Cardiac fibroblast (primary cell): ENCODE results near the gene LRGUK.
"Not testable (repeated sequence)": the region's sequence is repeated elsewhere in the genome, so short reads cannot be mapped to it uniquely, and the experiment has no call there.

ENCODE experiments used
- DNase-seq, 2 donors: peaks; one replicate each; pipeline versions ENCODE4 v3.0.0 to v3.0.0-alpha.2; 2010; ENCODE audit warnings: low read depth in 2 of 2
- H3K4me3 ChIP-seq, 2 donors: replicated peaks in 1 of 2; 1 replicate in 1 of 2; 2 replicates in 1 of 2; pipeline ENCODE4 v1.5.1; 2011; ENCODE audit warnings: low read depth in 2 of 2, low read length in 2 of 2, mild to moderate bottlenecking in 2 of 2, moderate library complexity in 1 of 2
- TF ChIP-seq, protein P1 (sequence below): IDR thresholded peaks from one replicate; pipeline ENCODE4 v1.5.1; 2011; ENCODE audit warnings: low read depth, mild to moderate bottlenecking, low read length, inconsistent platforms

The LRGUK gene

DNA sequence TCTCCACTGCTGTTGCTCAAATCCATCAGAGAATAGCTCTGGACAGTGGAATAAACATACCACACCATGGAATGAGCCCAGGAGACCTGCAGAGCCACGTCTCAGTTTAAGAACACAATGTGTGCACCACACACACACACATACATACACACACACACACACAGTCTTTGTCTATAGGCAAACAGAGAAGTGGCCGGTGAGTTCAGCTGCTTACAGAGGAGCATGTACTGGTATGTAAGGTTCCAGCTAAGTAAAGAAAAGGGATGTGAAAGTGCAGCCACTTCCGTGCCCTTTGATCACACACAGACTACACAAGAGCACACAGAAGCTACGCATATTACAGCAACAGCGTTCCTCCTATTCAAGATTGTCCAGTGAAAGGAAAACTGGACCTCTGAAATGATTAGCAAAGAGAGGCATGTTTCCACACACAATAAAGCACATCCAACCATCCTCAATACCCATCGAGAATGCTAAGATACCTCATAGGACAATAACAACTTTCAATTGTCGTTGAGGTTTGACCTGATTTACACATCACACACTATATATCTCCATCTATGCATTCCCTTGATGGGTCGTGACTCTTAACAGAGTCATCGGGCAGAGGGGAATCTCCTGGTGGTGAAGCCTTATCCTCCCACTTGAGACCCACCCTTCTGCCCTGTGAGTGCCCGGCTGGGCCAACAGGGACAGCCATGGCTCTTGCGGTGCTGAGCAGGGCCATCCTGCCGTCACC, 166.0 kb downstream of the LRGUK start:
- no peak overlapping the region for H3K4me3 ChIP-seq
- DNase-seq = no peak
- TF ChIP-seq, protein P1, sequence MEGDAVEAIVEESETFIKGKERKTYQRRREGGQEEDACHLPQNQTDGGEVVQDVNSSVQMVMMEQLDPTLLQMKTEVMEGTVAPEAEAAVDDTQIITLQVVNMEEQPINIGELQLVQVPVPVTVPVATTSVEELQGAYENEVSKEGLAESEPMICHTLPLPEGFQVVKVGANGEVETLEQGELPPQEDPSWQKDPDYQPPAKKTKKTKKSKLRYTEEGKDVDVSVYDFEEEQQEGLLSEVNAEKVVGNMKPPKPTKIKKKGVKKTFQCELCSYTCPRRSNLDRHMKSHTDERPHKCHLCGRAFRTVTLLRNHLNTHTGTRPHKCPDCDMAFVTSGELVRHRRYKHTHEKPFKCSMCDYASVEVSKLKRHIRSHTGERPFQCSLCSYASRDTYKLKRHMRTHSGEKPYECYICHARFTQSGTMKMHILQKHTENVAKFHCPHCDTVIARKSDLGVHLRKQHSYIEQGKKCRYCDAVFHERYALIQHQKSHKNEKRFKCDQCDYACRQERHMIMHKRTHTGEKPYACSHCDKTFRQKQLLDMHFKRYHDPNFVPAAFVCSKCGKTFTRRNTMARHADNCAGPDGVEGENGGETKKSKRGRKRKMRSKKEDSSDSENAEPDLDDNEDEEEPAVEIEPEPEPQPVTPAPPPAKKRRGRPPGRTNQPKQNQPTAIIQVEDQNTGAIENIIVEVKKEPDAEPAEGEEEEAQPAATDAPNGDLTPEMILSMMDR = no peak

DNA sequence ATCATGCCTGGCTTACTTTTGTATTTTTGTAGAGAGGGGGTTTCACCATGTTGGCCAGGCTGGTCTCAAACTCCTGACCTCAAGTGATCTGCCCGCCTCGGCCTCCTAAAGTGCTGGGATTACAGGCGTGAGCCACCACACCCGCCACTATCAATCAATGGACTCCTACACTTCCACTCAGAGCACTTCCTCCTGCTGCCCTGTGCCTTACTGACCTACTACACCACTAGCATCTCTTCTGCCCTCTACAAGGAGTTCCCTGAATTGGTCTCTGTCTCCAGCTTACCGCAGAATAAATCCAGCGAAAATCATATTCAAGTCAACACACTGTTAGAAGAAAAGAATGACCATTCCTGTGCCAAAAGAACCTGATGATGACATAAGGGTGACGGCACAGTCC, 168.8 kb downstream of the LRGUK start:
- H3K4me3 ChIP-seq = not testable (repeated sequence)

DNA sequence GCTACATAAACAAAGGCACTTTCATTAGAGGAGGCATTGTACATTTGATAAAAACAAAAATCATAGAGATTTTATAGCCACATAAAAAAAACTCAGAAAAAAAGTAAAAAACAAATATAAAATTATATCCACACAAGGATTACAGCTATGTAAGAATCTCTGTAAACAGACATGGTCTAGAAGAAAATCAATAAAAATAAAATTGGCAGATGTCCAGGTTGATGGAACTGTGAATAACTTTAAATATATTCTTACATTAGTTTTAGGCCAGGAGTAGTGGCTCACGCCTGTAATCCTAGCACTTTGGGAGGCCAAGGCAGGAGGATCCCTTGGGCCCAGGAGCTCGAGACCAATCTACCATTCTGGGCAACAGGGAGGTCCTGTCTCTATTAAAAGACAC, 170.3 kb downstream of the LRGUK start:
- TF ChIP-seq, protein P1 = no peak
- H3K4me3 ChIP-seq = no peak overlapping the region
- no peak for DNase-seq

More for the DNA sequence above, 168.8 kb downstream of the LRGUK start:
- DNase-seq = not testable (repeated sequence)

DNA sequence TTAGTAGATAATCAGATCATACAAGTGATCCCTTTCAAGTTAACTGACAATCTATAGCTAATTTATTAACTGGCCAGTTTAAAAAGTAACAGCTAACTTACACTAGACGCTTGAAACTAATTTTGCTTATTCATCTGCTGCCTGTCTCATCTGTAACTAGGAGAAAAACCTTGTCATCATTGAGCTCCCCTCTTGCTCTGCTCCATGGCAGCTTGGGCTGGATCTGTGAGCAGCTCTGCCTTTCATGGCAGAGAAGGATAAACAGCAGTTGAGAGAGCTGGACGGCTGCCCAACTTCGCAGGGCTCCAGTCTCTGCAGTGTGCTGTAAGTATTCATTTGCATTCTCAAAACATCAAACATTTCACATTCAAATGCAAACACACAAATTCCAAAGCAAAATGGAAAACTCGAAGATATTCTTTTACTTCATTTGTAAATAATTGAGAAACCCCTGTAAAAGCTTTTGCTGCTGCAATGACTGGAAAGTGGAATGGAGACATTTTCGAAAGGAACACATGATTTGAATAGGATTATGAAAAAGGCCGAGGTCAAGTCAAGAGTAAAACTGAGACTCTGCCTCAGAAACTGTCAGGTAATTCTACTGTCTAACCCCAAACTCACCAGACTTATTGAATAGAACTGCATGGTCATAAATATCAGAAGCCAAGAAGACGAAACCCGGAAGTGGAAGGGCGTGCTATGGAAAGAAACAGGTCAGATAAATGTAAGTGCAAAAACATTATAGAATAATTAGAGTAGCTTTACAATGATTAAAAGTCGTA, 172.0 kb downstream of the LRGUK start:
- DNase-seq = peak in 1 of 2 donors; percentile 33
- no peak overlapping the region for H3K4me3 ChIP-seq
- TF ChIP-seq, protein P1 = no peak

DNA sequence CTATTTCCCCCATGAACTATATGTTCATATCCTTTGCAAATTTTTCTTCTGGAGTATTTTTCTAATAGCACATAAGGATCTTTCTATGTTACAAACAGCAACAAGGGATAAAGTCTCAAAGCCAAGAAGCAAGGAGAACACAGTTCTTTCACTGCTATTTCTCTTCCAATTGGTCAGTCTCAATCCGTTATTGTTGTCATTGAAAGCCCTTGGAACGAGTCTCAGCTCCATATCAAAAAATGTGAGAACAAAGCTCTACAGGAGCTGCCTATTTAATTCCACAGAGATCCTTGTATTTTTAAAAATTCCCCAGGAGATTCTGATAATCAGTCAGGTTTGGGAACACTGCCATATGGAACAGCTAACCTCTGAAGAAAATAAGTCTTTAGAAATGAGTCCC, 173.8 kb downstream of the LRGUK start:
- DNase-seq = no peak
- TF ChIP-seq, protein P1 = no peak
- no peak overlapping the region for H3K4me3 ChIP-seq

DNA sequence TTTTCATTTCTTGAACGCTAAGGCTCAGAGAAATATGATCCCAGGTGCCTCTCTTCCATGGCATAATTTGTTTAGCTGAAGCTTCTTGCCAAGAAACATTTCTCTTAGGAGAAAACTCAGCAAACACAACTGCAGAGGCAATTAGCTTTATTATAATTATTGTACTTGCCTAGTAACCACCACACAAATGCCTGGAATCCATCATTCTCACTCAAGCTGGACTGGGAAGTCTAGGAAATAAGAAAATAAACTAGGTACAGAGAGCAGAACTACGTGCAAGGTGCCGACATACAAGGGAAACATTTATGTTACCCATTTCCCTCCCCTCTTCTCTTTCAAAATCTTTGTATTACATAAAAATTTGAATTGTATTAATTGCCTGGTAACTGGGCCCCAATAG, 174.5 kb downstream of the LRGUK start:
- H3K4me3 ChIP-seq = no peak overlapping the region
- no peak for DNase-seq
- TF ChIP-seq, protein P1 = no peak

DNA sequence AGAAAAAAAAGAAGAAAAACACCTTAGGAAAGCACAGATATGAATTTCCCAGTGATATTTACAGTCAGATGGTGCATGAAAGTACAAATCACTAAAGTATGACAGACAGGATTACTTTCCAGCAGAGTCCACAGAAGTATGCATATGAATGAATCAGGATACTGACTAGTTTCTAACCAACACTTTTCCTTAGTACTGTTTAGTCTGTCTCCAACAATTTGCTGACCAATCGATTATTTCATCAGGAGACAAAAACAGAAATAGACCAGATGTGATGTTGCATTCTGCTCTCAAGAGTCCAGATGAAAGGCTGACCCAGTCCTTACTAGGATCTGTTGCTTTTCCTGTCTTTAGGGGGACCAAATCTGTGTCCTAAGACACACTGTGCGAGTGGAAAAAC, 175.0 kb downstream of the LRGUK start:
- H3K4me3 ChIP-seq = no peak overlapping the region
- TF ChIP-seq, protein P1 = no peak

More for the DNA sequence above, 175.0 kb downstream of the LRGUK start:
- no peak for DNase-seq
